Activated CD4-positive, alpha-beta memory T cell treated with anti-CD3 and anti-CD28 coated beads for 36 hours (primary cell): Measurements from ENCODE around the gene RNGTT. TPM values are rescaled to one million over a fixed set of nuclear protein-coding genes. Genes with fewer than 3 reads are reported as not detected.

Experiments
- CTCF ChIA-PET: fragments of 350-600 bp; sonication (Branson Sonifier 250); formaldehyde crosslinking; loops from one replicate; lab custom pipeline; 2021; ENCODE audit warnings: antibody characterized with exemption, inconsistent platforms; lab: Charles Lee
- POLR2A ChIA-PET: fragments of 350-600 bp; sonication (Branson Sonifier 250); formaldehyde crosslinking; loops from one replicate; lab custom pipeline; 2021; ENCODE audit warnings: antibody characterized with exemption; lab: Charles Lee
- DNase-seq: peaks from one replicate; pipeline ENCODE4 v3.0.0-alpha.2; 2020
- H3K27ac Mint-ChIP-seq: one replicate; pipeline ENCODE4 v1.8.0; 2021; ENCODE audit warnings: mixed read lengths
- H3K27me3 Mint-ChIP-seq: one replicate; pipeline ENCODE4 v1.8.0; 2021; ENCODE audit warnings: mixed read lengths
- H3K36me3 Mint-ChIP-seq: one replicate; pipeline ENCODE4 v1.8.0; 2021; ENCODE audit warnings: mixed read lengths
- H3K4me1 Mint-ChIP-seq: one replicate; pipeline ENCODE4 v1.8.0; 2021; ENCODE audit warnings: low read depth, mixed read lengths
- H3K4me3 Mint-ChIP-seq: one replicate; pipeline ENCODE4 v1.8.0; 2021; ENCODE audit warnings: mild to moderate bottlenecking, mixed read lengths
- H3K9me3 Mint-ChIP-seq: one replicate; pipeline ENCODE4 v1.8.0; 2021; ENCODE audit warnings: mixed read lengths
- intact Hi-C: fragments of 100-400 bp; cut with micrococcal nuclease; formaldehyde crosslinking; loops from one replicate; pipeline ENCODE4 v1.15.1; 2023
- total RNA-seq, 2 experiments: library from RNA; stranded (reverse); gene quantifications; one replicate each; pipeline ENCODE4 v1.2.3, GENCODE V29; 2021

Gene RNGTT
- total RNA-seq, 2 experiments from 2014 or later = 21.3 to 22.0 TPM

DNA sequence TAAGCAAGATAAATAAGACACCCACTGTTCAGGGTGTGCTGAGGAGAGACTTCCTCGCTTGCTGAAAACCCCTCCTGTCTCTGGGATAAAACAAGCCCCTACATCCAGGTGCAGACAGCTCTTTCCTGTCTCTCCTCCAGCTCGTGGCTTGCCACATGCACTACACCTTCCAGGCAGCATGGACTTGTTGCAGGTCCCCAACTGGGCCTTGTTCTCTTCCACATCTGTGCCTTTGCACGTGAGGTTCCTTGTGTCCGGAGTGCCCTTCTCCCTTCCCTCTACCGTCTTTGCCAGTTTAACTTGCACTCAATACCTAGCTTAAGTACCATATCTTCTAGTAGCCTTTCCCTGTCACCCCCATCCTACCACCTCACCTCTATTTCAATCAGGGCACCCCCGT lies 397.6 kb downstream of the RNGTT start:
- Mint-ChIP-seq H3K9me3 (peaks cover 16% of the 10 kb centered on the region), H3K4me3 (no peak overlapping the region), H3K27ac (no peak overlapping the region), H3K4me1 (no peaks in the 10 kb centered on the region), H3K27me3 (no peaks in the 10 kb centered on the region), H3K36me3 (peaks cover 1% of the 10 kb centered on the region)
- CTCF ChIA-PET = no interaction called here
- DNase-seq = no peak
- intact Hi-C loops = no loop called here
- POLR2A ChIA-PET = no interaction called here

DNA sequence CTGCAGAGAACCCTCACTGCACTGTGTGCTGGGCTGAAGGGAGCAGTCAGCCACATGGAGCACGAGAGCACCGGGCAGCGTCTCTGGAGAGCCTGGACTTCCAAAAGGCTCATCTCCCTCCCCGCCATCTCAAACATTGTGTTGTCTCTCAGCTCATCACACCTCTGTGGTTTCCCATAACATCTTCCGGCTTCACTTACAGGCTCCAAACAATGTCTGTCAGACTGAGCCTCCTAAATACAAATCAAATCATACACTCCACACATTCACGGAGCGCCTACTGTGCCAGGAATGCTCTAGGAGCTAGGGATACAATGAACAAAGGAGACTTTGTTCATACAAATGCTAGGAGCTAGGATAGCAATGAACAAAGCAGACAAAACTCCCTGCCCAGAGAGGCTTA lies 398.0 kb downstream of the RNGTT start:
- ChIA-PET POLR2A (no interaction called here), CTCF (no interaction called here)
- H3K27ac Mint-ChIP-seq = no peak overlapping the region
- no peak overlapping the region for H3K4me3 Mint-ChIP-seq
- peaks cover 1% of the 10 kb centered on the region for H3K36me3 Mint-ChIP-seq
- no peaks in the 10 kb centered on the region for H3K4me1 Mint-ChIP-seq
- no peaks in the 10 kb centered on the region for H3K27me3 Mint-ChIP-seq
- intact Hi-C loops = no loop called here
- peaks cover 14% of the 10 kb centered on the region for H3K9me3 Mint-ChIP-seq
- no peak for DNase-seq

DNA sequence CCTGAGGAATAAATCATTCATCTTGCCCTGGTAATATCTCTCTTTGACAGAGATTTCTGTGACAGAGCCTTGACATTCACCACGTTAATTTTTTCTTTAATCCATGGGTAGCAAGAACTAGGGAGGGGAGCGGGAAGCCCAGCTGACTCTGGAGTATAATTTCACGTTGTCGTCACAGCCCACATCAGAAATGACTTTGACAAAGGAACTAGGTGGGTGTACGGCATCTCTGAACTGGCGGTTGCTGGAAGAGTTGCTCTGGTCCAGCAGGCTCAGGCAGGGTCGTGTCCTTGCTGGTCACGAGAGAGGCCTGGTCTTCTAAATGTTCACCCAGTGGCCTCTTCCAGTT lies 400.2 kb downstream of the RNGTT start:
- intact Hi-C loops = no loop called here
- no peaks in the 10 kb centered on the region for H3K27me3 Mint-ChIP-seq
- H3K4me1 Mint-ChIP-seq = no peaks in the 10 kb centered on the region
- H3K9me3 Mint-ChIP-seq = no peaks in the 10 kb centered on the region
- H3K36me3 Mint-ChIP-seq = no peaks in the 10 kb centered on the region
- ChIA-PET POLR2A (no interaction called here), CTCF (no interaction called here)
- no peak for DNase-seq
- no peak overlapping the region for H3K4me3 Mint-ChIP-seq
- no peak overlapping the region for H3K27ac Mint-ChIP-seq

DNA sequence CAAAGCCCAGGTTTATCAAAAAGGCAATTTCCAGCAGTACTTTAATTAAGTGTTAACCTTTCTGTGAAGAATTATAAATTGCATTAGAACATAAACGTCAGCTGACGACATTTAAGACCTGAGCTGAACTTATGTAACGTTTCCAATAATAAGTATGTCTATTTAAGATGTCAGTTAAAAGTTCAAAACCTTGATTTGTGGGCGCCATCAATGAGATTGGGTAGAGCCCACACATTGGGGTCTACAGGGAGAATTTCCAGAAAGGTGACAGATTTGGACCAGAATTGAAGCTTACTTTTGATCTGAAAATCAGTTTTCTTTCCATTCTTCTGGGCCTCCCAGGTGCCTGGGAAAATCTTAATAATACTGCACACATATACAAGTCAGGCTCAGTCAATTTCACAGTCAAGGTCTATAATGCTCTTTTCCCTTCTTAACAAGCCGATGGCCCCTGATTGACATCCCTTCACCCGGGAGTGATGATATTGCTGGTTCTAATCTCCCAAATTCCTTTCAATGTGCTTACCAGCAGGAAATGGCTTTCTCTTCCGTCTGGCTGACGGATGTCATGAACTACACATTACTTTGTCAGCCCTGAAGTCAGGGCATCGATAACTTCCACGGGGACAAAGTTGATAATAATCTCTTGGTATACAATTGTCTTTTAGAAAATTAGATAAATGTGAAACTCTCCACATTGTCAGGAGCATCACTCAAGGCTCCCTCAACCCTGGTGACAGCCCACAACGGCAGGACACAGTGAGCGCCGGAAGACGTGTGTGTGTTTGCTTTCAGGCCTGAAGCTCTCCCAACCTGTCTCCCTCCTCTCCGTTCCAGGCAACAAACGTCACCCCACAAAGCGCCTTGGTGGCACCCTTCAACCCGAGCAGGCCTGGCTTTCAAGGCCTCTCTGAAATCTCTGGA lies 400.8 kb downstream of the RNGTT start:
- CTCF ChIA-PET = no interaction called here
- H3K36me3 Mint-ChIP-seq = no peaks in the 10 kb centered on the region
- POLR2A ChIA-PET = no interaction called here
- intact Hi-C loops = no loop called here
- no peaks in the 10 kb centered on the region for H3K27me3 Mint-ChIP-seq
- H3K9me3 Mint-ChIP-seq = no peaks in the 10 kb centered on the region
- H3K4me3 Mint-ChIP-seq = no peak overlapping the region
- no peak for DNase-seq
- no peaks in the 10 kb centered on the region for H3K4me1 Mint-ChIP-seq
- no peak overlapping the region for H3K27ac Mint-ChIP-seq

GRCh38 chr6:88561954-88562315 lies 401.5 kb downstream of the RNGTT start:
- Mint-ChIP-seq H3K4me1 (no peaks in the 10 kb centered on the region), H3K9me3 (no peaks in the 10 kb centered on the region), H3K4me3 (no peak overlapping the region), H3K36me3 (no peaks in the 10 kb centered on the region), H3K27me3 (no peaks in the 10 kb centered on the region), H3K27ac (no peak overlapping the region)
- DNase-seq = no peak
- CTCF ChIA-PET = no interaction called here
- POLR2A ChIA-PET = no interaction called here
- intact Hi-C loops = no loop called here

DNA sequence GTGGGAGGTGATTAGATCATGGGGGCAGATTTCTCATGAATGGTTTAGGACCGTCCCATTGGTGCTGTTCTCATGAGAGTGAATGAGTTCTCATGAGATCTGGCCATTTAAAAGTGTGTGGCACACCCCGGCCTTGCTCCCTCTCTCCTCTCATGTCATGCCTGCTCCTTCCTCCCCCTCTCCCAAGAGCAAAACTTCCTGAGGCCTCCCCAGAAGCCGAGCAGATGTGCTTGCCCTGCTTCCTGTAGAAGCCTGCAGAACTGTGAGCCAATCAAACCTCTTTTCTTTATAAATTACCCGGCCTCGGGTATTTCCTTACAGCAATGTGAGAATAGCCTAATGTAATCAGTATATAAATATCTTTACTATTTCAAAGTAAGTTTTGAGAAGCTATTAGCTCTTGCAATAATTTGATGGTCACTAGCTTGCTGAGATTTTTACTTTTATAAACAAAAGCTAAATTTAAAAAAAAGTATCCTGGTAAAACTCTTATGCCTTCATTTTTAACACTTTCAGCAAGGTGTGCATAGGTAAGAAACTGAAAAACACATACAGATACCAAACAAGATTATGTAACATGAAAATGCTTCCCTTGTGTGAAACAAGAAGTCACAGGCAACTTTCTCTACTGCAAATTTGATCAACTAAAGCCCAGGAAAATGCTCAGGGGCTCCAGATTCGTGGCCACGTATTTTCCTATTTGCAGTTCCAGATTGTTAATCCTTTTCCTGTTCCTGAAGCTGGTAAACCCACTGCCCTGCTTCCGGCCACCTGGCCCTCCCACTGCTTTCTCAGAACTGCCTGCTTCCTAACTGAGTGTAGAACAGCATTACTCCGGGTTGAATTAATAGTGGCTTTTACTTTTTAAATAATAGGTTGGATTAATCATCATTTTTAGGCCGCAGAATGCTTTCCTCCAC lies 402.1 kb downstream of the RNGTT start:
- DNase-seq = no peak
- Mint-ChIP-seq H3K27me3 (no peaks in the 10 kb centered on the region), H3K9me3 (no peaks in the 10 kb centered on the region), H3K27ac (no peak overlapping the region), H3K4me1 (no peaks in the 10 kb centered on the region), H3K36me3 (no peaks in the 10 kb centered on the region), H3K4me3 (no peak overlapping the region)
- intact Hi-C loops = no loop called here
- ChIA-PET CTCF (no interaction called here), POLR2A (no interaction called here)

Other genes with a start within 250 kb of the RNGTT start
- gene PNRC1, start 117.1 kb upstream of the RNGTT start, total RNA-seq = 10 to 100 TPM; 95.1 TPM
- under 1 TPM; 0.10 to 0.12 TPM for gene SRSF12, start 154.5 kb upstream of the RNGTT start, total RNA-seq
- 1 to 10 TPM; 8.4 to 8.9 TPM for gene PM20D2, start 182.4 kb upstream of the RNGTT start, total RNA-seq